Measurements from ENCODE around the gene DERA.
"Not testable (repeated sequence)": the region's sequence is repeated elsewhere in the genome, so short reads cannot be mapped to it uniquely, and the experiment has no call there.

DERA gene

DNA sequence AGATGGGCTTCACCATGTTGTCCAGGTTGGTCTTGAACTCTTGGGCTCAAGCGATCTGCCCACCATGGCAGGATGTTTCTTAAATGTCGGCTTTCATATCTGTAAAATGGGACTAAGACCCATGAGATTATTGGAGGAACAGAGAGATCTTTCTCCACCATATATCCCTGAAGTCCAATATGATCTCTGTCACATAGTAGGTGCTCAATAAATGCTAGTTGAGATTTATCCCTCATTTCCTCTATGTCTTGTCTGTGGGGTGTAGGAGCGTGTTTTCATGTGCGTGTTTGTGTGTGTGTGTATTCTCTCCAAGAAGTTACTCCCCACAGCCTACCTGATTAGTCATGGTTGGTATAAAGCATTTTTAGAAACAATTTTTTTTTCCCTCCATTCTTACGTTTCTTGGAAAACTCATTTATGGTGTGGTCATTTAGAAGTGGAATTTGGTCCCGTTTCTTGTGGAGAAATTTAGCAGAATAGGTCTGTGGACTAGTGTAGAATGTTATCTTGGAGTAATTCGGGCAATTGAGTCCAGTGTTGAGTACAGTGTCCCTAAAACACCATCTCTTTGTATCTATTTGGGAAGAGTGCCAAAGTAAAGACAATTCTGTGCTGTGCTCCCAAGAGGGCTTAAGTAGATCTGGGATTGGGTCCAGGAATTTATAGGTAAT, 24.6 kb upstream of the DERA start:
- DNase-seq = no peak
- no peak for TF ChIP-seq POLR2A (IDR thresholded peaks at IDR 0.05; ENCODE audit: low read length)
- no peak for TF ChIP-seq GATA1 (IDR thresholded peaks at IDR 0.05; ENCODE audit: low read depth, low read length)

DNA sequence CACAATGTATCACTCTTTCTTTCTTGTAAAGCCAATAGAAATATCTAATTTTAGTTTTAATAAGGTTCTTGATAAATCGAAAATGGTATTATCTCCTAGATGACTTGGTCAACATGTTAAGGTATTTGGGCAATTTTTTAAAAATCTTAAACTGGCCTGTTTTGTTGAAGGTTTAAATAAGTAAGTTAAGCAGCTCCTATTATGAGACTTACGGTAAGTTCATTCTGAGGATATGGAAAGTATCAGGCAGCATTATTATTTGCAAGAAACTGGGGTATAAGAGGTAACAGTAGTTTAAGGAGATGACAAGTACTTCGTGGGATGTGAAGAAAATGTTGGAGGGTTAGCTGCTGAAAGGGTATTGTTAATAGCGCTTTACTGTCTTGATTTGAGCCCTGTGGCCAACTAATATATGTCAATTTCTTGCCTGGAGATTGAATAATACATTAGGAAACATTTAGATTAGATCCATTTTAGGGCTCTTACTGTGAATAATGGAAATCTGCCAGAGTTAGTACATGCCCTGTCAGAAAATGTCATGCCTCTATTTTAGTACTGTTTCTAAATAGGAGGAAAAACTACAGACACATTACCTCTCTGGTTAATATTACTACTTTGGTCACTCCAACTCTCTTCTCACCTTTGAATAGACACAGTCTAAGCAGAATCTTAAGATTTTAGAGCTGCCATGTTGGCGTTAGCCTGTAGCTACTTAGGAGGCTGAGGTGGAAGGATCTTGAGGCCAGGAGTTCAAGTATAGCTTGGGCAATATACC, 23.9 kb upstream of the DERA start:
- DNase-seq = no peak

DNA sequence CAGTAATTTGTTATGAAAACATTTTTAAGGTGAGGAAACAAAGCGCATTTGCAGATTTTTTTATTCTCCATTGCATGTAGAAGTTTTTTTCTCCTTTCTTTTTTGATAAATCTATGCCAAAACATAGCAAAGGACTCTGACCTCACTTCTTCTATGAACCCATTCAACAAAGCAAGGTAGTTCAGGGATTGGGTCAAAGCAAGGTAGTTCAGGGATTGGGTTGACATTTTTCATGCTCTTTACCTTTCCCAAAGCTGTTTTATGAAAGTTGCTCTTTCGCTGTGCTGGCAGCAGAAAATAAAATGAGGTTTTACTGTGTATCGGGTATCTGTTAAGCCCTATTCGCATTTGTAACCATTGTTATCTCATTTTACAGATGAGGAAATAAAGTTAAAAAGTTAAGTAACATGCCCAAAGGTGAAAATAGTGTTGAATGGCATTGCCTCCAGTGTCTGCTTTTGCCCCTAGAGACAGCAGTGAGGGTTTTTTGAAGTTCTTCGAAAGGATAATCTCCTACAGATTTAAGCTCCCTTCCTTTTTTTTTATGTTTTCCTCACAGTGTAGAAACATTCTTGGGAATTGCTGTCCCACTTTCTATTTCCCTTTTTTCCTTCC, 18.4 kb upstream of the DERA start:
- DNase-seq = no peak

More for the DNA sequence above, 23.9 kb upstream of the DERA start:
- TF ChIP-seq GATA1 (IDR thresholded peaks at IDR 0.05; ENCODE audit: low read depth, low read length) = no peak
- TF ChIP-seq POLR2A (IDR thresholded peaks at IDR 0.05; ENCODE audit: low read length) = no peak

GRCh38 chr12:15893260-15893659, 17.9 kb upstream of the DERA start:
- no peak for DNase-seq
- TF ChIP-seq POLR2A (IDR thresholded peaks at IDR 0.05; ENCODE audit: low read length) (no peak), GATA1 (IDR thresholded peaks at IDR 0.05; ENCODE audit: low read depth, low read length) (no peak)

More for the DNA sequence above, 18.4 kb upstream of the DERA start:
- TF ChIP-seq POLR2A (IDR thresholded peaks at IDR 0.05; ENCODE audit: low read length) (no peak), GATA1 (IDR thresholded peaks at IDR 0.05; ENCODE audit: low read depth, low read length) (no peak)

GRCh38 chr12:15896867-15897266, 14.3 kb upstream of the DERA start:
- no peak for TF ChIP-seq POLR2A (IDR thresholded peaks at IDR 0.05; ENCODE audit: low read length)
- no peak for TF ChIP-seq GATA1 (IDR thresholded peaks at IDR 0.05; ENCODE audit: low read depth, low read length)
- DNase-seq = no peak

DNA sequence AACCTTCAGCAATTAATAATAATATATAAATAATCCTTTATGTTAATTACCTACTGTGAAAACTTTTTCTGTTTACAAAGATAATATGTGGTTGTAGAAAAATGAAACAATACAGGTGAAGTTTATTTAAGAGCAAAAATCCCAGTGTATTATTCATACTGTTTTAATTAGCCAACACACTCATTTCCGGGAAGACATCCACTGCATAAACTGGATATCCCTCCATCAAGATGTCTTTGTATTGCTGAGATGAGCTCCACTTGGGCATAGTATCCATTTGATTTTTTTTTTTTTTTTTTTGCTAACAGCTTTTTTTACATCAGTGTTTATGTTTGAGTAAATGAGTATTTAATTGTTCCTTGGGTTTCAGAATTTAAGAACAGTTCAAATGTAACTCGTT, 13.7 kb upstream of the DERA start:
- DNase-seq = no peak
- TF ChIP-seq GATA1 (IDR thresholded peaks at IDR 0.05; ENCODE audit: low read depth, low read length) (no peak), POLR2A (IDR thresholded peaks at IDR 0.05; ENCODE audit: low read length) (no peak)

DNA sequence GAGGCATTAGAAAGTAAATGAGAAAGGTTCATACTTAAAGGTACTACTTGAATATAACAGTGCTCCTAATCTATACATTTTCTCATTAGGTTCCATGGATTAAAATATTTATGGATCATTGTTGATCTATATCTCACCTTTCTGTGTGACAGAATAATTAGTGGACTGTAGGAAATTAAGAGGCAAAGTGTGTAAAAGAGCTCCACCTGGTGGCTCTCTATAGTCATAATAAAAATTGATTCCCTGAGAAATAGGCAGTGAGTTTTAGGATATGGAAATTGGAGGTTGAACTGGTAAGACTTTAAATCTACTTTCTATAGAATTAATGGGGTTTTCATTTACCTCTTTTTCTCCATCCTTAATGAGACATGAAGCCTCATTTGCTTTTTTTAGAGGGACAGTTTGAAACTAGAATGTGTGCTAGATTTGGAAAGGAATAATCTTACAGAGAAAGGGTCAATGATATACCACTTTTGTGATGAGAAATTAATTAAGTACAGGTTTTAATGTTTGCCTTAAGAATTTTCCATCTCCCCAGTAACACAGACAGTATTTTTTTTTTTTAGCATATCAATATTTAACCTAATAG, 11.8 kb upstream of the DERA start:
- peak; percentile 37 to 65 for DNase-seq

DNA sequence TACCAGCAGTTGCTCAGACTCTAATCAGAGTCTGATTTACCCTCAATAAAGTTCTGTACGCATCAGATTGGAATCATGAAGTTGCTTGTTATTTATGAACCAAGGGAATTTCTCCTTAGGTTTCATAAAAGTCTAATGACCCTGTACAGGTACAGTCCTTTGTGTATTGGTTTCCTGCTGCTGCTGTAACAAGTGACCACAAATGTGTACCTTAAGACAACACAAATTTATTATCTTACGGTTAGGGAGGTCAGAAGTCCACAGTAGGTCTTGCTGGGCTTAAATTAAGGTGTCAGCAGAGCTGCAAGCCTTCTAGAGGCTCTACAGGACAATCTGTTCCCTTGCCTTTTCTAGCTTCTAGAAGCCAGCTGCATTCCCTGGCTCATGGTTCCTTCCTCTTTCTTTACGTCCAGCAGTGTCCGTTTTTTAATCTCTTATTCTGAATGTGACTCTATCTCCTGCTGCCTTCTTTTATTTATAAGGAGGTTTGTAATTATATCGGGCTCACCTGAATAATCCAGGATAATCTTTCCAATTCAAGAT, 6.7 kb upstream of the DERA start:
- no peak for DNase-seq
- TF ChIP-seq POLR2A (IDR thresholded peaks at IDR 0.05; ENCODE audit: low read length) (no peak), GATA1 (IDR thresholded peaks at IDR 0.05; ENCODE audit: low read depth, low read length) (no peak)

More for the DNA sequence above, 11.8 kb upstream of the DERA start:
- TF ChIP-seq GATA1 (IDR thresholded peaks at IDR 0.05; ENCODE audit: low read depth, low read length) = no peak
- no peak for TF ChIP-seq POLR2A (IDR thresholded peaks at IDR 0.05; ENCODE audit: low read length)

GRCh38 chr12:15910468-15910863, 666 bp upstream of the DERA start:
- TF ChIP-seq GATA1 (IDR thresholded peaks at IDR 0.05; ENCODE audit: low read depth, low read length) (no peak), POLR2A (IDR thresholded peaks at IDR 0.05; ENCODE audit: low read length) (no peak)
- peak; percentile 52 to 60 for DNase-seq

DNA sequence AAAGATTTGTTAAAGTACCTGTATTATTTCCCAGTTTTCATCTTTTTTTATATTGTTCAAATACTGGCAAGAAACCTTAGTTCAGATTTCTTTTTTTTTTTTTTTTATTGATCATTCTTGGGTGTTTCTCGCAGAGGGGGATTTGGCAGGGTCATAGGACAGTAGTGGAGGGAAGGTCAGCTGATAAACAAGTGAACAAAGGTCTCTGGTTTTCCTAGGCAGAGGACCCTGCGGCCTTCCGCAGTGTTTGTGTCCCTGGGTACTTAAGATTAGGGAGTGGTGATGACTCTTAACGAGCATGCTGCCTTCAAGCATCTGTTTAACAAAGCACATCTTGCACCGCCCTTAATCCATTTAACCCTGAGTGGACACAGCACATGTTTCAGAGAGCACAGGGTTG, 799 bp downstream of the DERA start:
- not testable (repeated sequence) for DNase-seq

GRCh38 chr12:15914131-15914530, 3.0 kb downstream of the DERA start:
- not testable (repeated sequence) for DNase-seq

GRCh38 chr12:15918066-15918465, 6.9 kb downstream of the DERA start:
- no peak for DNase-seq
- no peak for TF ChIP-seq GATA1 (IDR thresholded peaks at IDR 0.05; ENCODE audit: low read depth, low read length)
- TF ChIP-seq POLR2A (IDR thresholded peaks at IDR 0.05; ENCODE audit: low read length) = no peak

DNA sequence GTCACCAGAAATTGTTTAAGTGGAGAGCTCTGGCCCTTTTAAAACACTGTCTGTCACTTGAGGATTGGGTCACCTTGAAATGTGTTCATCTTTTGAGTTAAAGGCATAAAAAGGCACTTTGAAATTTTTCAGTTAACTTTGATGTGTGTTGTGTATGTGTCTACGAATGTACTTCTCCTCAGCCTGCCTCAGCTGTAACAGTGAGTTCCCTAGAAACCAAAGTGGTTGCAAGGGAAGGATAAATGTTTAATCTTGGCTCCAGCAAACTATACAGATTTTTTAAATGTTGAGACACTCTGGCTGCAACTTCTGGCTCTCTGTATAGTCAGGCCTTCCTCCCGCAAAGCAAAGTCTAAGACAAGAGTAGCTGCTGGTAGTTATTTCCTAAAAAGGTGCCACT, 8.3 kb downstream of the DERA start:
- DNase-seq = no peak
- TF ChIP-seq POLR2A (IDR thresholded peaks at IDR 0.05; ENCODE audit: low read length) (no peak), GATA1 (IDR thresholded peaks at IDR 0.05; ENCODE audit: low read depth, low read length) (no peak)

- DNase-seq = no peak
- no peak for TF ChIP-seq POLR2A (IDR thresholded peaks at IDR 0.05; ENCODE audit: low read length)
- TF ChIP-seq GATA1 (IDR thresholded peaks at IDR 0.05; ENCODE audit: low read depth, low read length) = no peak
Measured at GRCh38 chr12:15924956-15925355, 13.8 kb downstream of the DERA start.
